ENCODE data around the gene TNPO1.

TNPO1 gene

GRCh38 chr5:72816284-72817075 is at the start of gene TNPO1 (continued):
- TF ChIP-seq REST (tag by site-specific recombination; IDR thresholded peaks at IDR 0.05) = peak; percentile 38; the same call in 1 of the 2 replicates
- no peak for TF ChIP-seq SCRT1 (tag by site-specific recombination; IDR thresholded peaks at IDR 0.05; ENCODE audit: borderline replicate concordance)
- TF ChIP-seq ZNF311 (tag by site-specific recombination; IDR thresholded peaks at IDR 0.05; ENCODE audit: borderline replicate concordance) = no peak
- peak; percentile 98 for TF ChIP-seq ZBTB26 (tag by site-specific recombination; optimal IDR thresholded peaks at IDR 0.05)
- no peak for TF ChIP-seq ELK4 (IDR thresholded peaks at IDR 0.05; ENCODE audit: borderline replicate concordance, low read depth, low read length)
- no peak for TF ChIP-seq ZNF704 (tag by site-specific recombination; IDR thresholded peaks at IDR 0.05)

- no peaks in the 10 kb centered on the region for H3K9me3 ChIP-seq (ENCODE audit: control insufficient read depth, insufficient read depth, low read depth, low read length)
- no peaks in the 10 kb centered on the region for H3K36me3 ChIP-seq (ENCODE audit: control insufficient read depth in 2 of 2, insufficient read depth in 1 of 2, low read length in 2 of 2)
- peaks cover 9% of the 10 kb centered on the region; the same call in 1 of the 2 replicates for H3K4me1 ChIP-seq (ENCODE audit: control insufficient read depth, insufficient read depth, low read length)
- POLR2A ChIA-PET = no interaction called here
- H3K4me3 ChIP-seq (ENCODE audit: low read depth, low read length) = no peak overlapping the region
- H3K27ac ChIP-seq (ENCODE audit: extremely low read depth, low read depth, low read length) = no peak overlapping the region
- CTCF ChIA-PET = interaction anchor here (0.6 to 1.2 kb wide), 4 partner anchors 50 to 389 kb away, joined by 3 to 5 read pairs (median 3); no protein-coding TSS in a partner anchor
- TF ChIP-seq ZBTB48 (tag by site-specific recombination; IDR thresholded peaks at IDR 0.05) (peak; percentile 71), ZFP37 (tag by site-specific recombination; IDR thresholded peaks at IDR 0.05) (no peak), ZBTB11 (tag by site-specific recombination; conservative IDR thresholded peaks at IDR 0.05; ENCODE audit: low read depth) (0 out of 2 replicates have a peak, but pooled peaks have one; percentile 13), ZIC2 (tag by site-specific recombination; IDR thresholded peaks at IDR 0.05) (0 out of 2 replicates have a peak, but pooled peaks have one; percentile 10), ZSCAN30 (tag by site-specific recombination; IDR thresholded peaks at IDR 0.05) (peak; percentile 94), BCL6B (tag by site-specific recombination; IDR thresholded peaks at IDR 0.05) (peak; percentile 82; the same call in 1 of the 2 replicates), MZF1 (tag by site-specific recombination; IDR thresholded peaks at IDR 0.05; ENCODE audit: borderline replicate concordance) (peak; percentile 76; the same call in 1 of the 2 replicates), ZNF660 (tag by site-specific recombination; IDR thresholded peaks at IDR 0.05) (peak; percentile 71; the same call in 1 of the 2 replicates), GLIS1 (tag by site-specific recombination; IDR thresholded peaks at IDR 0.05) (peak; percentile 48; the same call in 1 of the 2 replicates), TSHZ1 (tag by site-specific recombination; IDR thresholded peaks at IDR 0.05; ENCODE audit: borderline replicate concordance) (no peak)
Measured at GRCh38 chr5:72767289-72768010, 49.0 kb upstream of the TNPO1 start.
